HepG2 (cell line): ENCODE data around the gene ABCA2. TPM values are rescaled to one million over a fixed set of nuclear protein-coding genes. Genes with fewer than 3 reads are reported as not detected.
A peak's percentile ranks its signal among the peaks of the same experiment; 100 is the strongest.

Source experiments
- ATAC-seq: fragments of 200-7000 bp; cut with Tn5 transposase; 3 replicates; pipeline ENCODE4 v1.9.1; 2020; ENCODE audit warnings: mild to moderate bottlenecking, moderate library complexity
- BruUV-seq: library from RNA; stranded (reverse); fragments of 400-500 nt; replicated peaks from 2 replicates; lab custom pipeline; 2021; lab: Mats Ljungman, UMichigan
- CTCF ChIA-PET: fragments of 300-600 bp; formaldehyde crosslinking; extraction: SDS; loops from one replicate; lab custom pipeline; 2021; ENCODE audit warnings: low total read pairs, inconsistent platforms, low intra/inter-chr PET ratio; lab: Yijun Ruan, JAX
- POLR2A ChIA-PET: fragments of 350-600 bp; sonication (Branson Sonifier 250); formaldehyde crosslinking; loops from one replicate; lab custom pipeline; 2020; ENCODE audit warnings: antibody characterized with exemption, inconsistent platforms; lab: Yijun Ruan, JAX
- DNase-seq: peaks from one replicate; pipeline ENCODE4 v3.0.0-alpha.2; 2015; ENCODE audit warnings: low spot score
- FAIRE-seq: peaks from 3 replicates; lab custom pipeline; 2011; peaks lifted over from hg19 to GRCh38; lab: Jason Lieb, UNC
- H2AFZ ChIP-seq: one replicate; pipeline ENCODE4 v1.6.1; 2011; ENCODE audit warnings: low read length, inconsistent platforms
- H3K27ac ChIP-seq: fragments of 300-600 bp; 3 replicates; pipeline ENCODE4 v1.8.0; 2011; ENCODE audit warnings: mixed run types, mild to moderate bottlenecking, mixed read lengths, low read length, inconsistent platforms; ENCODE audit not compliant: insufficient read depth; ENCODE audit errors: extremely low read length
- H3K27me3 ChIP-seq, 2 experiments: fragments of 200-600 bp in 1 of 2; 2 replicates in 1 of 2; 3 replicates in 1 of 2; pipeline versions ENCODE4 v1.6.0 to v1.8.0; 2011; ENCODE audit warnings: low read length in 2 of 2, mild to moderate bottlenecking in 2 of 2, moderate library complexity in 2 of 2, inconsistent platforms in 1 of 2; ENCODE audit not compliant: insufficient read depth in 2 of 2, control insufficient read depth in 1 of 2
- H3K36me3 ChIP-seq, 2 experiments: fragments of 200-600 bp in 1 of 2; replicated peaks in 1 of 2; 2 replicates in 1 of 2; 3 replicates in 1 of 2; pipeline versions ENCODE4 v1.5.1 to v1.8.0; 2011; ENCODE audit warnings: low read length in 2 of 2, inconsistent platforms in 1 of 2; ENCODE audit not compliant: insufficient read depth in 2 of 2, control insufficient read depth in 1 of 2
- H3K4me1 ChIP-seq: 2 replicates; pipeline ENCODE4 v1.5.1; 2012; ENCODE audit warnings: low read length, inconsistent platforms; ENCODE audit not compliant: insufficient read depth
- H3K4me2 ChIP-seq: 2 replicates; pipeline ENCODE4 v1.6.0; 2011; ENCODE audit warnings: low read depth, low read length, inconsistent platforms
- H3K4me3 ChIP-seq, 3 experiments: fragments of 200-600 bp in 1 of 3; sonication (generic), shearing (Covaris generic) in 1 of 3; replicated peaks in 1 of 3; 2 replicates each; pipeline ENCODE4 v1.5.1; 2011 to 2016; ENCODE audit warnings: low read length in 3 of 3, inconsistent platforms in 2 of 3, low read depth in 2 of 3, mild to moderate bottlenecking in 2 of 3, control low read depth in 1 of 3, mixed read lengths in 1 of 3; ENCODE audit not compliant: insufficient read depth in 1 of 3
- H3K79me2 ChIP-seq: one replicate; pipeline ENCODE4 v1.6.1; 2011; ENCODE audit warnings: low read length, inconsistent platforms; ENCODE audit not compliant: insufficient read depth
- H3K9ac ChIP-seq: 2 replicates; pipeline ENCODE4 v1.6.0; 2011; ENCODE audit warnings: mild to moderate bottlenecking, low read depth, low read length, inconsistent platforms; ENCODE audit not compliant: insufficient read depth
- H3K9me3 ChIP-seq: 2 replicates; pipeline ENCODE4 v1.5.1; 2012; ENCODE audit warnings: mild to moderate bottlenecking, low read length
- H4K20me1 ChIP-seq: 2 replicates; pipeline ENCODE4 v1.6.0; 2011; ENCODE audit warnings: inconsistent platforms, mild to moderate bottlenecking, low read length, moderate library complexity; ENCODE audit not compliant: insufficient read depth
- CC2D1A ChIP-seq: sonication (generic); formaldehyde crosslinking; IDR thresholded peaks from 2 replicates; pipeline ENCODE4 v1.8.1; 2023; ENCODE audit warnings: mild to moderate bottlenecking, missing genetic modification reagents
- KLF13 ChIP-seq: sonication (generic); formaldehyde crosslinking; IDR thresholded peaks from 2 replicates; pipeline ENCODE4 v1.4.0; 2020; ENCODE audit warnings: mild to moderate bottlenecking, missing genetic modification reagents
- TEAD3 ChIP-seq: optimal IDR thresholded peaks from 2 replicates; pipeline ENCODE3; 2016; ENCODE audit warnings: borderline replicate concordance
- ZNF138 ChIP-seq: sonication (generic); formaldehyde crosslinking; IDR thresholded peaks from 2 replicates; pipeline ENCODE4 v1.5.0; 2020; ENCODE audit warnings: mild to moderate bottlenecking, low read depth, missing genetic modification reagents
- ZNF768 ChIP-seq: sonication (generic); formaldehyde crosslinking; IDR thresholded peaks from 2 replicates; pipeline ENCODE4 v1.4.0; 2020; ENCODE audit warnings: missing genetic modification reagents
- ZNF776 ChIP-seq: sonication (generic); formaldehyde crosslinking; IDR thresholded peaks from 2 replicates; pipeline ENCODE4 v1.4.0; 2020; ENCODE audit warnings: mild to moderate bottlenecking, missing genetic modification reagents
- WGBS: methylation state at CpG from one replicate; pipeline ENCODE4 v1.1.6; 2017; ENCODE audit warnings: low lambda C conversion rate; 5-methylcytosine and 5-hydroxymethylcytosine counted together
- in situ Hi-C: cut with HindIII; loops from 2 replicates; pipeline ENCODE4 v1.10.0; 2017; ENCODE audit warnings: low pct_unique_long_range_greater_than_20kb; ENCODE audit not compliant: extremely low pct_ligation_motif_present
- intact Hi-C: fragments of 100-400 bp; cut with micrococcal nuclease; formaldehyde crosslinking; loops from one replicate; pipeline ENCODE4 v1.10.0; 2022; ENCODE audit not compliant: unreplicated experiment
- polyA plus RNA-seq, 8 experiments: library from polyadenylated mRNA; depleted of rRNA in 3 of 8; stranded (reverse) in 7 of 8; unstranded in 1 of 8; fragments of >200 nt; fragmentation: Illumina TruSeq in 4 of 8; extraction: Trizol in 4 of 8; gene quantifications; 2 replicates each; pipeline versions ENCODE4 v1.2.1 to v1.2.3, GENCODE V29; 2011 to 2016; ENCODE audit warnings: low read depth in 4 of 8, missing spikeins in 1 of 8, mixed read lengths in 1 of 8; ENCODE audit not compliant: insufficient read depth in 1 of 8
- total RNA-seq, 5 experiments: library from RNA; depleted of rRNA; stranded (reverse); fragments of >200 nt; fragmentation: Illumina TruSeq; extraction: Trizol; gene quantifications; 2 replicates each; pipeline ENCODE4 v1.2.3, GENCODE V29; 2016; ENCODE audit warnings: low read depth in 1 of 5

ABCA2 gene
- total and polyA plus RNA-seq, 2 of the 13 experiments (the other 11 are each of a cell fraction or from before 2014, with no cell fraction given), result 2.9 to 19.2 TPM

GRCh38 chr9:136977649-136978072 lies 50.4 kb downstream of the ABCA2 start:
- FAIRE-seq, result no peak
- no TSS peak for BruUV-seq
- intact Hi-C loops, result no loop called here
- ATAC-seq, result no peak
- TF ChIP-seq ZNF138, result no peak
- TF ChIP-seq TEAD3 (CRISPR knock-in tag), result no peak
- no peak for TF ChIP-seq KLF13 (CRISPR knock-in tag)
- TF ChIP-seq CC2D1A, result no peak
- in situ Hi-C loops, result no loop called here
- Histone ChIP-seq H3K9ac (no peak overlapping the region), H3K4me3 (no peak overlapping the region; a peak in 1 of 6 replicates), H3K27me3 (peaks cover 11 to 60% of the 10 kb centered on the region in 2 experiments), H3K27ac (no peak overlapping the region), H2AFZ (no peak overlapping the region), H3K36me3 (no peaks in the 10 kb centered on the region), H3K4me1 (peaks cover 47% of the 10 kb centered on the region), H4K20me1 (no peaks in the 10 kb centered on the region), H3K4me2 (peak overlapping the region; percentile 23; the same call in 1 of the 2 replicates), H3K9me3 (no peaks in the 10 kb centered on the region), H3K79me2 (no peaks in the 10 kb centered on the region)
- 71% methylated on average over 8 of the region's 33 CpGs for WGBS
- DNase-seq, result no peak
- POLR2A ChIA-PET, result interaction anchor here (0.8 to 2.3 kb wide), 4 partner anchors 14 to 32 kb away, joined by 3 to 13 read pairs (median 4); partner anchors contain the start of gene PAXX
- CTCF ChIA-PET, result no interaction called here

GRCh38 chr9:136977223-136977622 lies 50.8 kb downstream of the ABCA2 start, which contains the start of gene PTGDS:
PTGDS (plus strand) TSS chr9:136977504; CDS start chr9:136977579, 75 bp downstream.
- FAIRE-seq, result no peak
- TF ChIP-seq ZNF768 (no peak), ZNF776 (no peak)
- TF ChIP-seq, all 625 proteins: peak for 0
- Histone ChIP-seq H4K20me1 (no peaks in the 10 kb centered on the region), H3K4me2 (peak within 1 kb of the TSS; percentile 23; the same call in 1 of the 2 replicates), H3K9ac (no peak within 1 kb of the TSS), H3K27ac (no peak within 1 kb of the TSS), H3K36me3 (no peaks in the 10 kb centered on the region), H3K9me3 (no peaks in the 10 kb centered on the region), H3K4me1 (peaks cover 47% of the 10 kb centered on the region), H3K27me3 (peaks cover 12 to 59% of the 10 kb centered on the region in 2 experiments), H3K79me2 (no peaks in the 10 kb centered on the region), H2AFZ (no peak within 1 kb of the TSS), H3K4me3 (no peak within 1 kb of the TSS; a peak in 1 of 6 replicates)
- POLR2A ChIA-PET, result interaction anchor here (1.4 kb wide), 1 partner anchor 24 kb away, joined by 4 read pairs; no protein-coding TSS in a partner anchor
- in situ Hi-C loops, result no loop called here
- WGBS, result 35% methylated on average over 6 of the region's 10 CpGs
- BruUV-seq, result no TSS peak
- CTCF ChIA-PET, result no interaction called here
- intact Hi-C loops, result no loop called here
- ATAC-seq (no peak), DNase-seq (no peak)
